HEK293T (cell line): ENCODE measurements around the gene GLG1.

Source experiments
- ARNT ChIP-seq: fragments of 450-650 bp; IDR thresholded peaks from 2 replicates; pipeline ENCODE4 v1.6.1; 2017; ENCODE audit warnings: mild to moderate bottlenecking
- BHLHE40 ChIP-seq: fragments of 450-650 bp; IDR thresholded peaks from 2 replicates; pipeline ENCODE4 v1.6.1; 2016; ENCODE audit warnings: mild to moderate bottlenecking, moderate library complexity, borderline replicate concordance
- CTBP1 ChIP-seq: fragments of 450-650 bp; IDR thresholded peaks from 2 replicates; pipeline ENCODE4 v1.6.1; 2016; ENCODE audit warnings: borderline replicate concordance
- ELF4 ChIP-seq: fragments of 450-650 bp; IDR thresholded peaks from 2 replicates; pipeline ENCODE4 v1.6.1; 2017; ENCODE audit warnings: antibody characterized with exemption
- FOXA1 ChIP-seq: fragments of 450-650 bp; IDR thresholded peaks from 2 replicates; pipeline ENCODE4 v1.6.1; 2016; ENCODE audit warnings: mild to moderate bottlenecking
- FOXM1 ChIP-seq: fragments of 450-650 bp; IDR thresholded peaks from 2 replicates; pipeline ENCODE4 v1.6.1; 2017; ENCODE audit warnings: mild to moderate bottlenecking, borderline replicate concordance
- HDGF ChIP-seq: fragments of 450-650 bp; IDR thresholded peaks from 2 replicates; pipeline ENCODE4 v1.6.1; 2017; ENCODE audit warnings: antibody characterized with exemption, borderline replicate concordance
- LEF1 ChIP-seq: fragments of 450-650 bp; IDR thresholded peaks from 2 replicates; pipeline ENCODE4 v1.6.1; 2017; ENCODE audit warnings: mild to moderate bottlenecking, borderline replicate concordance
- PKNOX1 ChIP-seq: fragments of 450-650 bp; IDR thresholded peaks from 2 replicates; pipeline ENCODE4 v1.6.1; 2016
- SP1 ChIP-seq: fragments of 450-650 bp; IDR thresholded peaks from 2 replicates; pipeline ENCODE4 v1.6.1; 2017
- SUZ12 ChIP-seq: fragments of 450-650 bp; IDR thresholded peaks from 2 replicates; pipeline ENCODE4 v1.6.1; 2016; ENCODE audit warnings: mild to moderate bottlenecking
- TARDBP ChIP-seq: fragments of 450-650 bp; IDR thresholded peaks from 2 replicates; pipeline ENCODE4 v1.6.1; 2016
- ZNF384 ChIP-seq: fragments of 450-650 bp; IDR thresholded peaks from 2 replicates; pipeline ENCODE4 v1.6.1; 2016

- no peak for TF ChIP-seq FOXA1
- no peak for TF ChIP-seq TARDBP
- no peak for TF ChIP-seq SP1
- TF ChIP-seq BHLHE40 = no peak
- TF ChIP-seq FOXM1 = no peak
- TF ChIP-seq ARNT = no peak
- no peak for TF ChIP-seq ZNF384
- TF ChIP-seq HDGF = no peak
- no peak for TF ChIP-seq ELF4
- TF ChIP-seq PKNOX1 = no peak
- TF ChIP-seq LEF1 = no peak
- TF ChIP-seq CTBP1 = no peak
- TF ChIP-seq SUZ12 = no peak
These were observed 45.3 kb upstream of the GLG1 start for GRCh38 chr16:74652249-74652648.
